8988T (cell line): Measurements from ENCODE around the gene PIAS4.

Experiments
- DNase-seq: peaks from one replicate; pipeline ENCODE4 v3.0.0; 2011

Gene PIAS4

DNA sequence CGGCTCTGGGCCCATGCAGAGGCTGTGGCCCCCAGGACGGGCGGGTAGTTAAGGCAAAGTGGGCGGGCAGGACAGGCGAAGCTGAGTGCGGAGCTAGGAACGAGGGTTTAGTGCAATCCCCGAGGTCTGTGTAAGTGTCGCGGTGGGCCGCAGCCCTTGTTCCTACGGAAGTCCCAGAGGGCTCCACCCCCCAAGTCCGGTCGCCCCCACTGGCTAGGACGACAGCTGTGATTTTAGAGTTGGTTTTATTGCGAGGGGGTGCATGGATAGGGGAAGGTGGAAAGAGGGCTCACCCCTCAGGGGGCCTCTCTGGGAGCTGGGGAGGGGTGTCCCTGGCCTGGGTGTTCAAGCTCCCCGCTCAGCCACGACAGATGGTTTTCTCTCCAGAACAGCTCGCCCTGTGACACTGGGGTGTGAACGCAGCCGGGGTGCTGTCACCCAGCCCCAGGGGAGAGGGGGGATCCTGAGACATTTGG is 37.5 kb downstream of the PIAS4 start:
- no peak for DNase-seq

- peak; percentile 29 for DNase-seq
Measured at GRCh38 chr19:4045597-4046361, 38.2 kb downstream of the PIAS4 start.

- DNase-seq = no peak
Measured at GRCh38 chr19:4046362-4046691, 38.8 kb downstream of the PIAS4 start.

GRCh38 chr19:4046946-4047683 is 39.6 kb downstream of the PIAS4 start:
- DNase-seq = no peak

- DNase-seq = no peak
Measured at GRCh38 chr19:4049432-4049831, 41.9 kb downstream of the PIAS4 start.

- DNase-seq = peak; percentile 34
Measured at GRCh38 chr19:4051175-4052101, 43.9 kb downstream of the PIAS4 start.

- no peak for DNase-seq
Measured at GRCh38 chr19:4052114-4052992, 44.8 kb downstream of the PIAS4 start.

- peak; percentile 56 for DNase-seq
Measured at GRCh38 chr19:4052993-4053422, 45.5 kb downstream of the PIAS4 start.

DNA sequence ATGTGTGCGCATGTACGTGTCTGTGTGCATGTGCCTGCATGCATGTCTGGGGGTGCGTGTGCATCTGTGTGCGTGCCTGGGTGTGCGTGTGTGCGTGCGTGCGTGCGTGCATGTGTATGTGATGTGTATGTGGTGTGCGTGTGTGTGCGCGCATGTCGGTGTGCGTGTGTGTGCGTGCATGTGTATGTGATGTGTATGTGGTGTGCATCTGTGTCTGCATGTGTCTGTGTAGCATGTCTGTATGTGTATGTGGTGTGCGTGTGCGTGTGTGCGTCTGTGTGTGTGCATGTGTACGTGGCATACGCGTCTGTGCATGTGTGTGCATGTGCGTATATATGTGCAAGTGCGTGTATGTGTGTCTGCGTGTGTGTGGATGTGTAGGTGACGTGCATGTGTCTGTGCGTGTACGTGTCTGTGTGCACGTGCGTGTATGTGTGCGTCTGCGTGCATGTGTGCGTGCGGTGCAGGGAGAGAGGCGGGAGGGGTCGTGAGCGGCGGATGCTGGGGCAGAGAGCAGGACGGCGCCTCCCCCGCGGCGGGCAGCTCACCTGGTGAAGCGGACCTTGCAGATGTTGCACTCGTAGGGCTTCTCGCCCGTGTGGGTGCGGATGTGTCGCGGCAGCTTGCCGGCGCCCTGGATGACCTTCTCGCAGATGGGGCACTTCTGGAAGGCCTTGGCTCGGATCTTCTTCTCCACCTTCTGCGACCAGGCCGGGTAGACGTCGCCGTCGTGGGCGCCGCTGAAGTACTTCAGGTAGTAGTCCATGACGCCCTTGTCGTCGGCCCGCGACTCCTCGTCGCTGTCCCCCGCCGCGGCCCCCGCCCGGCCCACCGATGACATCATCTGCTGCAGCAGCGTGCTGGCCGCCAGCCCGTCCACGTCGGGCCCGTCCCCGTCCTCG is 46.1 kb downstream of the PIAS4 start:
- DNase-seq = no peak

DNA sequence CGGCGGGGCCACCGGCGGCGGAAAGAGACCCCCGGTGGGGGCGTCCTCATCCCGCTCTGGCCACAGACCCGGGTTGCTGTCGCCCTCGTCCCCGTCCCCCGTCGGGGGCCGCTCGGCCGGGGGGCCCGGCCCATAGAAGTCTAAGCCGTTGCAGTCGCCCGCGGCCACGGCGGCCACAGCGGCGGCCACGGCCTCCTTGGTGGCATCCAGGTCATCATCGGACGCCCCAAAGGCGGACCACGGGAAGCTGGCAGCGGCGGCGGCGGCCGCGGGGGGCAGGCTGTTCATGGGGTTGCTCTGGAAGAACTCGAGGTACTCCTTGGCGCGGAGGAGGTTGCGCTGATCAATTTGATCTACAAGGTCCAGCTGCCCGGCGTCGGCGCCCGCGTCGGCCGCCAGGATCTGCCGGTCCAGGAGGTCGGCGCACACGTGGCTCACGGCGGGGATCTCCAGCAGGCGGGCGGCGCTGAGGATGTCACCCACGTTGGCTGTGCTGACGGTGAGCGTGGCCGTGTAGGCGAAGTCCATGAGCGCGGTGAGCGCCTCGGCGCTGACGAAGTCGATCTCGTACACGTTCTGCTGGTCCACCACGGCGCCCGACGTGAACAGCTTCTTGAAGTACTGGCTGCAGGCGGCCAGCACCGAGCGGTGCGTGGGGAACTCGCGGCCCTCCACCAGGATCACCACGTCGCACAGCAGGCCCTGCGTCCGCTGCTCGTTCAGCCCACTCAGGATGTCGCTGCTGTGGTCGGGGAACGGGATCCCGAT is 47.1 kb downstream of the PIAS4 start:
- DNase-seq = no peak

DNA sequence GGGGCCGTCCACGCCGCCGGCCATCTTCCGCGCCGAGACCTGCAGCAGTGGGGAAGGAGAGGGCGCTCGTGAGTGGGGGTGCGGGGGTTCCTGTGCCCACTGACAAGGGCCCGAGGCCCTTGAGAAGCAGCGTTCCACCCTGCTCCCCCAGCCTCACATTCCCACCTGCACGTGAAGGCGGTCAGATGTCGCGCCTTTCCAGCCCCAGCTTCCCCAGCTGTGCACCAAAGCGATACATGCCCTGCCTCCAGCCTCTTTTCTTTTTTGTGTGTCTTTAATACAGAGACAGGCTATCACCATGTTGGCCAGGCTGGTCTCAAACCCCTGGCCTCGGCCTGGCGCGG is 47.6 kb downstream of the PIAS4 start:
- DNase-seq = no peak

DNA sequence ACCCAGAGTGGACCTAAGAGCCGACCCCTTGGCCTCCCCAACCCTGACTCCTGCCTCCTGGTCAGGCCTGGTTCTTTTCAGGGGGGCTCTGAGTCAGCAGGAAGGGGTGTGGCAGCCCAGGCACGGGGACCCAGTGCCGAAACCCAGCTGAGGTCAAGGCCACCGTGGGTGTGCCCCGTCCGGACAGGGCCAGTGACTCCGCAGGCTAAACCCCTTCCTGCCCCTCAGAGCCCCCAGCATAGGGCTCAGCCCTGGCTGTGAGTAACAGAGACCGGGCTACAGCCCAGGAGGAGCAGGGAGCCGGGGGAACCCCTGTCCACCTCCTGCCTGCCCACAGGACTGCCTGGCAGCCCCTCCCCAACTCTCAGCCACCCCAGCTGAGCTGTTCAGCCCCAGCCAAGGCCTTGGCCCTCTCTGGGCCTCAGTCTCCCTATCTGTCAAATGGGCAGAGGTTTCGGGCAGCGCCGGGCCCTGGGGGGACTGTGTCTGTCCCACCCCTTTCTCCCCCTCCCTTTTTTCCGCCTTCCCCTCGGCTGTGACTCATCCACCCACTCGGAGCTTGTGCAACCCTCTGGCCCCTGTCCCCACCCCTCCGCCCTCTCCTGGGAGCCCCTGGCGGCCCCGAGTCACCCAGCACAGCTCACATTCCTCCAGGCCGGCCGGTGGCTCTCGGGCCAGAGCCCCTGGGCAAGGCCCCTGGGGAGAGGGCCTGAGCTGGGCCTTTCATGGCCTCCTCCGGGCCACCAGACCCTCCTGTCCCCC is 50.6 kb downstream of the PIAS4 start:
- peak; percentile 91 for DNase-seq

DNA sequence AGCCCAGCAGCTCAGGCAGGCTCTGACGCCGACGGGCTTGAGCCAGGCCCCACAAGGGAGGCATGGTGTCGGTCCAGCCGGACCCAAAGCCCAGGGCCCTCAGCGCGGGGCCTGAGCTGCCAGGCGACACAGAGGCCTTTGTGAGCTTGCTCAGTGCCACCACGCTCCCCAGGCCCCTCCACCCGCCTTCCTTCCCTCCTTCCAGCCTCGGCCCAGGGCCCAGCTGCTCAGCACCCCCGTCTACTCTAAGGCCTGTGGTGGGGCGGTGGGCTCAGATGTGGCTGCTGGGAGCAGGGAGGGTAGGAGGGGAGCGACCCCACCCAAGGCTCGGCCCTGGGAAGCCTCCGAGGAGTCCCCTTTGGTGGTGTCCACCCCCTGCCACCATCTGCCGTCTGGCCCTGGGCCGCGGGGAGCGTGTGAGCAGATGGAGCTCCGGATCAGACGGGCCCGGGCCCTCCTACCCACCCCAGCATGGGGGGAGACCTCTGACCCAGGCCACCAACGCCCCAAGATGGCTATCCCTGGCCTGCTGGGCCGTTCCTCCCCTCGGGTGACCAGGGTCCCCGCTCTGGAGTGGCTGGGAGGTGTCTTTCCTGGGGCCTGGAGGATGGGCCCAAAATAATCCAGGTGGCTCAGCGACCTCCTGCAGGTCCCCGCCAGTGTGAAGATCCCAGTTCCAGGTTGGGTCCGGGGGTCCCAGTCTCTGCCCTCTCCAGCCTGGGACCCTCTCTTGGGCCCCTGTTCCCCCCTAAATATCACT is 51.3 kb downstream of the PIAS4 start:
- DNase-seq = peak; percentile 28

DNA sequence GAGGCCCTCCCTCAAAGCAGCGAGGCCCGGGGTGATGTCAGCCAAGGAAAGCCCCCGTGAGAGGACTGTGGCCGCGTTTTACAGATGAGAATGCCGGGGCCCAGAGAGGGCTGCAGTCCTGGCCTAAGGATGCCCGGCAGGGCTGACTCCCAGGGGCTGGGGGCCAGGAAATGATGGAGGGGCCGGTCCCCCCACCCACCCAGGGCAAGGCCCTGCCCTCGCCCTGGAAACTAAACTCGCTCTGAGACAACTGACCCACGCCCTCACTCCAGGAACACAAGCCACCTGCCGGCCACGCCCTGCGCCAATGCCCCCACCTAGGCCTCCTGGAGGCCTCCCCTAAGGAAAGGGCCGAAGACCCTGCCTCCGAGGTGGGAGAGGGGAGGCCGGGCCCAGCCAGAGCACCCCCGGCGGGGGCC is 51.9 kb downstream of the PIAS4 start:
- DNase-seq = no peak

DNA sequence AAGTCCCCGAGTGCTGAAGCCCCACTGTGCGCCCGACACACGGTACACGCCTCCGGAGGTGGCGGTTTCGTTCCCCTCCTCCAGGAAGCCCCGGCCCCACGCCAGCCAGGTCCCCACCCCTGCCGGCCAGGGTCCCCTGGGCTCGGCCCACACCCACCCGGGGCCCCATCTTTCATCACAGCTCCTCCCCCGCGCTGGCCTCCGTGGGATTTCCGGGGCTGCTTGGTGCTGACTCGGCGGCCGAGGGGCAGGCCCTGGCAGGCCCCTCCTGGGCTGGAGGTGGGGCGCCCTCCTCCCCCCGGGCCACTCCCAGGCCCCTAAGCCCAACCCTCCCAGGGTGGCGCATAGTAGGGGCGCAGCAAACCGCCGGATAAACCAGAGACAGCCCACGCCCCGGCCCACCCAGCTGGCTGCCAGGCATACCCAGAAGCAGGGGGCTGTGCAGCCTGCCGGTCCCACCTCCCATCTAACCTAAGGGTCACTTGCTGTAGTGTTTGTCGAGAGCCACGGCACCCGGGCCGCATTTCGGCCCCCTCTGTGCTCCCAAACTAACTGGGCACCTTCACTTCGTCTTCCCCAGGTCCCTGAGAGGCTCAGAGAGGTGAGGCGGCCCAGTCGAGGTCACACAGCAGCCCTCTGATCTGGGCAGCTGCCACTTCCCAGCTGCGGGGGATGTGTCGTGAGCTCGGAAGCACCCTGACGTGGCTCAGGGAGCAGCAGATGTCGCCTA is 52.5 kb downstream of the PIAS4 start:
- no peak for DNase-seq

DNA sequence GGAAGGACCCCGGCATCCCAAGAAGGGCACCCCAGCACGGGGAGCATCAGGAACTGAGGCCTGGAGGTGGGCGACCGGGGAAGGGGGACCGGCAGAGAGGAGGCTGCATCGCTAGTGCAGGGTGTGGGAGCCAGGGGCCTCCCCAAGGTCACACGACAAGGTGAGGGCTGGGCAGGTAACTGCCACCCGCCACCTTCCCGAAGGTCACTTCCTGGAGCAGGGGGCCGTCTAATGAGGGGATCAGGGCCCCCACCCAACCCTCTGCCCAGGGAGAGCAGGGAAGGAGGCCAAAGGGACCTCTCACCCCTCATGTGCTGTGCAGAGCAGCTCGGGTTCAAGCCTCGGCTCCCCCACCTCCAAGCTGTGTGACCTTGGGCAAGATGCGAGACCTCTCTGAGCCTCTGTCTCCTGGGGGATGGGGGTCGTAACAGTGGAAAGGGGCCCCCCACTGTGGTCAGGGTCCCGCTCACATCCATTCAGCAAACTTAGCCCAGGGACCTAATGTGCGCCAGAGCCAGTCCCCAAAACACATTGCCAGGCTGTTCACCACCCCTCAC is 53.2 kb downstream of the PIAS4 start:
- DNase-seq = no peak

GRCh38 chr19:4061178-4061682 is 53.7 kb downstream of the PIAS4 start:
- peak; percentile 67 for DNase-seq
